NT2/D1 (cell line): ENCODE results near the gene EXD2.
A peak's percentile ranks its signal among the peaks of the same experiment; 100 is the strongest.

ENCODE experiments used
- DNase-seq: peaks from one replicate; pipeline ENCODE4 v3.0.0-alpha.2; 2011; ENCODE audit warnings: low read depth, low spot score
- H3K27me3 ChIP-seq: 2 replicates; pipeline ENCODE4 v1.6.0; 2011; ENCODE audit warnings: mild to moderate bottlenecking; ENCODE audit not compliant: insufficient read length, insufficient read depth
- H3K36me3 ChIP-seq: 2 replicates; pipeline ENCODE4 v1.6.1; 2011; ENCODE audit warnings: mild to moderate bottlenecking, low read length, mixed read lengths; ENCODE audit not compliant: insufficient read depth, insufficient read length
- H3K4me1 ChIP-seq: 2 replicates; pipeline ENCODE4 v1.5.1; 2011; ENCODE audit not compliant: insufficient read depth, insufficient read length
- H3K4me3 ChIP-seq: 2 replicates; pipeline ENCODE4 v1.5.1; 2011; ENCODE audit warnings: low read depth; ENCODE audit not compliant: insufficient read length
- H3K9ac ChIP-seq: 2 replicates; pipeline ENCODE4 v1.6.0; 2011; ENCODE audit warnings: low read depth; ENCODE audit not compliant: insufficient read length
- H3K9me3 ChIP-seq: 2 replicates; pipeline ENCODE4 v1.5.1; 2011; ENCODE audit warnings: mild to moderate bottlenecking, low read length; ENCODE audit not compliant: insufficient read depth
- SUZ12 ChIP-seq: IDR thresholded peaks from 2 replicates; pipeline ENCODE4 v1.6.1; 2011; ENCODE audit not compliant: insufficient read length, insufficient read depth; ENCODE audit errors: extremely low read depth
- YY1 ChIP-seq: IDR thresholded peaks from 2 replicates; pipeline ENCODE4 v1.6.1; 2011; ENCODE audit not compliant: insufficient read length, insufficient read depth
- ZNF274 ChIP-seq: IDR thresholded peaks from 2 replicates; pipeline ENCODE4 v1.6.1; 2011; ENCODE audit warnings: mild to moderate bottlenecking, low read depth, low read length

The EXD2 gene

DNA sequence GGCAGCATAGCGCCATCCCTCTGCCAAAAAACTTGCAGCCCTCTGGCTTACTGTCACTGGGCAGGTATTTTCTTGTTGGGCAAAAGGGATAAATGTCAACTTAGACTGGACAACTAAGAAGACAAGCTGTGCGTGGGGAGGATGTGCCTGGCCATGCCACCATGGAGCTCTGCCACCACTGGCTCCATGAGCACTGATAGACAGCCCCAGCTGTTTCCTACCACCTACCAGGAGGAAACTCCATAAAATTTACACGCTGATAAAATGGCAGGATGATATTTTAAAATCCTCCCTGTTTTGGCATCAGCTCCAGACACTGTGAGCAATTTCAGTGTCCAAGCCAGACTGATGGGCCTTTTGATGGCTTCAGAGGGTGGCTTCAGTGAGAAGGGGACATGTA is 61.6 kb downstream of the EXD2 start:
- Histone ChIP-seq H3K27me3 (peaks cover 2% of the 10 kb centered on the region), H3K36me3 (no peaks in the 10 kb centered on the region), H3K4me1 (peaks cover 5% of the 10 kb centered on the region), H3K9me3 (no peaks in the 10 kb centered on the region), H3K4me3 (no peak overlapping the region), H3K9ac (no peak overlapping the region)
- TF ChIP-seq YY1 (no peak), SUZ12 (no peak), ZNF274 (no peak)
- DNase-seq: no peak

DNA sequence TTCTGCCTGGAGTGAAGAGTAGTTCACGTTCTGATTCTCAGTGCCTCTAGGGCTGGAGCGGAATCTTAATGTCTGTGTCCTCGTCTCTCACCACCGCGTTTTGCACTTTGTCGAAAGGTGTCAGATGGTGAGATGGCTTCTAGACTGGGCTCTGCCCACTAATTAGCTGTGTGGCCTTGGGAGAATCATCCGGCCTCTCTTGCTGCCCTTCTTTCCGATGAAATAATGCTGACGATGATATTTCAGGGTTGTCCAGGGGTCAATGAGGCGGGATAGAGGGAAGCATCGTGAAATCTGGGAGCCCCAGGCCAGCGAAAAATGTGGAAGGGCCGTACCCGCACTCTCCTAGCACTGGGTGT is 67.8 kb downstream of the EXD2 start:
- H3K9me3 ChIP-seq: no peaks in the 10 kb centered on the region
- H3K36me3 ChIP-seq: no peaks in the 10 kb centered on the region
- H3K4me1 ChIP-seq: peaks cover 10% of the 10 kb centered on the region
- TF ChIP-seq SUZ12: no peak
- no peak for TF ChIP-seq ZNF274
- no peak for TF ChIP-seq YY1
- peak overlapping the region; percentile 56 for H3K9ac ChIP-seq
- DNase-seq: no peak
- peaks cover 40% of the 10 kb centered on the region for H3K27me3 ChIP-seq
- H3K4me3 ChIP-seq: peak overlapping the region; percentile 70

DNA sequence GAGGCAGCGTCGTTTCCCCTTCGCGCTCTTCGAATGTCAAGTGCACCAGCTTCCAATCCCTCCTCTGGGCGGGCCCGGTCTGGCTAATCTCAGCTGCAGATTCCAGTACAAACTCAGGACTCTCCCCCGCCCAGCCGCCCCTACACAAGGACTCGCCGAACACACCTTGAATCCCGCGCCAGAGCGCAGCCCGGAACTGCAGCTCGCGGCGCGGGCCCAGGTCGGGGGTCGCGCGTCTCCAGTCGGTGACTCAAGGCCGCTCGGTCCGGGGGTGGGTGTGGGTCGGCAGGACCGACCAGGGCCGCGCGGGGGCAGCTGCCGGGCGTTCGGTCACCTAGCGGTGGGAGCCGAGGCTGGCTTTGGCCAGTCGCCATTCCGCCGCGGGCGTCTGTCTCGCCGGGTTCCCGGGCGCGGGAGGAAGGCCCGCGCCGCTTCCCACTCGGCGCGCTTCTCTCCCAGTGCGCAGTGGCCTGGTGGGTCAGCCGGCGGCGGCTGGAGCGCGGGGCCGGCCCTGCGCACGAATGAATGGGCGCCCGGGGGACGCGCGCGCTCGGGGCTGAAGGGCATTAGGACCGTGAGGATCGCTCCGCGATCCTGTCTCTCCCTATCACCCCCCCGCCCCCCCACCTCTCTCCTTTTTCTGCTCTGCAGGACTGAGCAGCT is 68.4 kb downstream of the EXD2 start, which contains the start of gene GALNT16:
TSS of gene GALNT16 (plus strand) at position 632 of the 663 bp plus-strand sequence. CDS start 133 bp downstream, outside the sequence.
- Histone ChIP-seq H3K9me3 (no peaks in the 10 kb centered on the region), H3K27me3 (peaks cover 40% of the 10 kb centered on the region), H3K4me1 (peaks cover 10% of the 10 kb centered on the region), H3K36me3 (no peaks in the 10 kb centered on the region), H3K9ac (peak within 1 kb of the TSS; percentile 64), H3K4me3 (peak within 1 kb of the TSS; percentile 70)
- TF ChIP-seq YY1 (no peak), ZNF274 (no peak), SUZ12 (no peak)
- no peak for DNase-seq

DNA sequence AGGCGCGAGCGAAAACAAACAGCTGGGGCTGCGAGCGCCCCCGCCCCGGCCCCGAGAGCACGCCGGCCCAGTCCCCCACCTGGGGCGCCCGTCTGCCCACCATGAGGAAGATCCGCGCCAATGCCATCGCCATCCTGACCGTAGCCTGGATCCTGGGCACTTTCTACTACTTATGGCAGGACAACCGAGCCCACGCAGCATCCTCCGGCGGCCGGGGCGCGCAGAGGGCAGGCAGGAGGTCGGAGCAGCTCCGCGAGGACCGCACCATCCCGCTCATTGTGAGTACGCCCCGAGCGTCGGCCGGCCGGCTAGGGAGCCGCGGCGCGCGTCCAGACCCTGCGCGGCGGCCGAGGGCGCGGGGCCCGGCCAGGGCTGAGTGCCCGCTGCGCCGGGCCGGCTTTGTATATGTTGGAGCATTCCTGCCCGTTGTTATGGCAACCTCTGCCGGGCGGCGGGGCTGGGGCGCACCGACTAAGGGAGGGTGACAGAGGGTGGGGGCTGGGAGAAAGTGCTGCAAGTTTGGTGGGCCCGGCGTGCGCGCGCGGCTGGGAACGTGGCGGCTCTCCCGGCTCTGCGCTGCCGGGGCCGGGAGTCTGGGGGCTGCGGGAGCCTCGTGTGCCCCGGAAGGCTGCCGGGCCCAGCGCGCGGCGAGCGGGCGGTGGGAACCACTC is 69.0 kb downstream of the EXD2 start:
- Histone ChIP-seq H3K4me3 (peak overlapping the region; percentile 70), H3K36me3 (no peaks in the 10 kb centered on the region), H3K9ac (peak overlapping the region; percentile 64), H3K9me3 (no peaks in the 10 kb centered on the region), H3K4me1 (peaks cover 10% of the 10 kb centered on the region), H3K27me3 (peaks cover 40% of the 10 kb centered on the region)
- TF ChIP-seq YY1: no peak
- TF ChIP-seq ZNF274: no peak
- no peak for TF ChIP-seq SUZ12
- DNase-seq: no peak

DNA sequence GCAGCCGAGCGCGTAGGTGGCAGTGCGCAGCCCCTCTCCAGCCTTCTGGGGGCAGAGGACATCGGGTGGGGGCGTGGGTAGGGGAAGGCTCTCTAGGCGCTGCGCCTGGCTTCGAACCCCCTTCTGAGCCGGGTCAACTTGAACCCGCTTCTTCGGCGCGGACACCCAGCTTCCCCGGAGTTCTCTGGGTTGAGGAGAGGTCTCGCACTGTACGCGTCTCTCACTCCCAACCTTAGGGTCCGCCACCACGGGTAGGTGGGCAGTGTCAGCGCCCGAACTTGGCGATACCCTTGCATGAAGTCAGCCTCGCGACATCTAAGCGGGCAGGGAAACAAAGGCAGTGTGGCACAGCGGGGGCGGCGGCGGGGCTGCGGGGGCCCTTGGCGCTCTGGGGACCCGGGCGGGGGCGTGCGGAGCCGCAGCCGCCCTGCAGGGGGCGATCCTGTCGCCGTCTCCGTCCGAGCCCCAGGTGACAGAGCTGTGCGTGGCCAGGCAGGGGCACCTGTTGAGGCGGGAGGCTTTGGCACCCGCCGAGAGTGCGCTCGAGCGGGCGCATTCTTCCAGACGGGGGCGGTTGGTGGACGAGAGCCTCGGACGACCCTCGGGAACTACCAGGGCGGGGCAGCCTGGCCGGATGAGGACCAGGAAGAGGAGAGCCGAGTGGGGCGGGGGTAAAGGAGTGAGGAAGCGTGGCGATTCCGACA is 69.7 kb downstream of the EXD2 start:
- H3K9me3 ChIP-seq: no peaks in the 10 kb centered on the region
- no peak for DNase-seq
- TF ChIP-seq SUZ12 (no peak), ZNF274 (no peak), YY1 (no peak)
- no peaks in the 10 kb centered on the region for H3K36me3 ChIP-seq
- peak overlapping the region; percentile 70 for H3K4me3 ChIP-seq
- H3K4me1 ChIP-seq: peaks cover 7% of the 10 kb centered on the region
- H3K27me3 ChIP-seq: peaks cover 40% of the 10 kb centered on the region
- H3K9ac ChIP-seq: peak overlapping the region; percentile 44

DNA sequence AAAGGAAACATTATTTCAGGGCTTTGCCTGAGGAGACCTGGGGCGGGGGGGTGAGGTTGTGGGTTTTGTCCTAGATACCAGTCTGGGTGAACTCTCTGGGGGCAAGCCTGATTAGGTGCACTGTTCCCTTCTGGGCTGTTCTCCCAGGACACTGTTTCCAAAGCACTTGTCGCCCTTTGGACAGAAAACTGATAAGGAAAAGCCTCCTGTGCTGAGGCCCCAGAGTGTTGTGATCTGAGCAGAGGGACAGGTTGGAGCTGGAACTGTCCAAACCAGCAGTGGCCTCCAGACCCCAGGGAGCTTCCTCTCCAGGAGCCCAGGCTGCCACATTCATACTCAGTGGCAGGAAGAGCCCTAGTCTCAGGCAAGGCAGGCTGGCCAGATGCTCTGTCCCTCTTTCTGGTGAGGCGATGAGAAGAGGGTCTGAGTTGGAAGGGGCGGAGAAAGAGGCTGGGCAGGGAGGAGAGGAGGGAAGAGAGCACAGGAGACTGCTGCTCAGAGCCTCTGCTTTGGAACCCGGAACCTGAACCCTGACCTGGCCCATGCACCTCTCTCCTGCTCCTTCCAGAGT is 70.5 kb downstream of the EXD2 start:
- TF ChIP-seq SUZ12 (no peak), ZNF274 (no peak), YY1 (no peak)
- Histone ChIP-seq H3K4me1 (peaks cover 6% of the 10 kb centered on the region), H3K9ac (no peak overlapping the region), H3K4me3 (no peak overlapping the region), H3K27me3 (peaks cover 40% of the 10 kb centered on the region), H3K9me3 (no peaks in the 10 kb centered on the region), H3K36me3 (no peaks in the 10 kb centered on the region)
- DNase-seq: no peak

DNA sequence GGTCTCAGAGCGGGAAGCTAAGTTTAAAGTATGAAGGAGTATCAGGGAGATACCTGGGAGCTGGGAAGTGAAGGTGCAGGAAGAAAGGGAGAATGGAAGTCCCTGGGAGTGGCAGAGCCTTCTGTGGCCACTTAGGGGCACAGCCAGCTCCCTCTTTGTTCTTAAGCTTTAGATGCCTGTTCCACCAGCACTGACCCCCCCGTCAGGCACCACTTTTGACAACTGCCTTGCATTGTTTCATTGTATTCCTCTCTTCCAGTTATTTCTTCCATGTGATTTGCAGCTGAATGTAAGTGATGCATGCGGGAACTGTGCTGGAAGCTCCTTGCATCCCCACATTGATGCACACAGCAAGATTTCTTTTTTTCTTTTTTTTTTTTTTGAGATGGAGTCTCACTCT is 71.2 kb downstream of the EXD2 start:
- no peak for TF ChIP-seq YY1
- TF ChIP-seq ZNF274: no peak
- TF ChIP-seq SUZ12: no peak
- Histone ChIP-seq H3K4me3 (no peak overlapping the region), H3K27me3 (peaks cover 40% of the 10 kb centered on the region)

More for the DNA sequence above, 71.2 kb downstream of the EXD2 start:
- no peak overlapping the region for H3K9ac ChIP-seq
- H3K36me3 ChIP-seq: no peaks in the 10 kb centered on the region
- peaks cover 6% of the 10 kb centered on the region for H3K4me1 ChIP-seq
- no peak for DNase-seq
- H3K9me3 ChIP-seq: no peaks in the 10 kb centered on the region
